Gastroesophageal sphincter (tissue), 2 donors: ENCODE results near the gene FRK.

Experiments used
- EP300 ChIP-seq: sonication (generic); formaldehyde crosslinking; IDR thresholded peaks from one replicate; pipeline ENCODE4 v1.6.1; 2017; ENCODE audit warnings: antibody characterized with exemption, mild to moderate bottlenecking
- POLR2A ChIP-seq, 2 donors: fragments of 450-650 bp; IDR thresholded peaks; one replicate each; pipeline ENCODE4 v1.6.1; 2017; ENCODE audit warnings: antibody characterized with exemption in 2 of 2, mild to moderate bottlenecking in 2 of 2, moderate library complexity in 1 of 2

GRCh38 chr6:116029535-116029934 lies 31.2 kb downstream of the FRK start:
- TF ChIP-seq POLR2A (IDR thresholded peaks at IDR 0.05) (no peak), EP300 (no peak)
